Loucy (cell line): ENCODE data around the gene SLC35E4.

Experiments used
- EZH2phosphoT487 ChIP-seq: fragments of 200-600 bp; IDR thresholded peaks from 2 replicates; pipeline ENCODE4 v1.6.1; 2018; ENCODE audit warnings: antibody characterized with exemption, mild to moderate bottlenecking, moderate library complexity, borderline replicate concordance
- TF ChIP-seq, protein P1 (sequence below): fragments of 200-600 bp; sonication (generic); conservative IDR thresholded peaks from 2 replicates; pipeline ENCODE4 v1.5.1; 2014; ENCODE audit warnings: mild to moderate bottlenecking, antibody characterized with exemption, low read length

DNA sequence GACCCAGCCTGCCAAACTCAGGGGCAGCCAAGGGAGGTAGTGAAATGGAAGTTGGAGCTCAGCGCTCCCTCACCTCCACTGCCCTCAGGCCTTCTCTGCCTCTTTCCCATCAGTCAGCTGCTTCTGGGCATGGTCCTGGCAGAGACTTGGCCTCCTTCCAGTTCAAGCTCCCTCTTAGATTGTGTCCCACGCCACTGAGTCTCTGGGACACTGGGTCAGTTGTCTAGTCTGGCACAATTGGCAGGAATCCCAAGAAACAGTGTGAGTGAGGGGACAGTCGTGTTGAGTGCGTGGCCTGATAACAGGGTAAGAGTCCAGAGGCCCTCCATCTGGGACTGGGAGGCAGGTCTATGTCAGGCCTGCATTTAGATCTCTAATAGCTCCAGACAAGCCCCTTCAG, 7.1 kb upstream of the SLC35E4 start:
- TF ChIP-seq, protein P1, sequence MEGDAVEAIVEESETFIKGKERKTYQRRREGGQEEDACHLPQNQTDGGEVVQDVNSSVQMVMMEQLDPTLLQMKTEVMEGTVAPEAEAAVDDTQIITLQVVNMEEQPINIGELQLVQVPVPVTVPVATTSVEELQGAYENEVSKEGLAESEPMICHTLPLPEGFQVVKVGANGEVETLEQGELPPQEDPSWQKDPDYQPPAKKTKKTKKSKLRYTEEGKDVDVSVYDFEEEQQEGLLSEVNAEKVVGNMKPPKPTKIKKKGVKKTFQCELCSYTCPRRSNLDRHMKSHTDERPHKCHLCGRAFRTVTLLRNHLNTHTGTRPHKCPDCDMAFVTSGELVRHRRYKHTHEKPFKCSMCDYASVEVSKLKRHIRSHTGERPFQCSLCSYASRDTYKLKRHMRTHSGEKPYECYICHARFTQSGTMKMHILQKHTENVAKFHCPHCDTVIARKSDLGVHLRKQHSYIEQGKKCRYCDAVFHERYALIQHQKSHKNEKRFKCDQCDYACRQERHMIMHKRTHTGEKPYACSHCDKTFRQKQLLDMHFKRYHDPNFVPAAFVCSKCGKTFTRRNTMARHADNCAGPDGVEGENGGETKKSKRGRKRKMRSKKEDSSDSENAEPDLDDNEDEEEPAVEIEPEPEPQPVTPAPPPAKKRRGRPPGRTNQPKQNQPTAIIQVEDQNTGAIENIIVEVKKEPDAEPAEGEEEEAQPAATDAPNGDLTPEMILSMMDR, result no peak
- no peak for TF ChIP-seq EZH2phosphoT487
